CD14-positive monocyte (primary cell): ENCODE data around the gene SNX22. TPM values are rescaled to one million over a fixed set of nuclear protein-coding genes. Genes with fewer than 3 reads are reported as not detected.

Source experiments
- DNase-seq, 3 donors: peaks; one replicate each; pipeline ENCODE4 v3.0.0-alpha.2; 2011 to 2022
- H2AFZ ChIP-seq: 2 replicates; pipeline ENCODE4 v1.6.0; 2012; ENCODE audit warnings: mild to moderate bottlenecking, low read depth, low read length, inconsistent platforms; ENCODE audit not compliant: insufficient read depth, poor library complexity, severe bottlenecking
- H3K27ac ChIP-seq, 2 donors: 1 replicate in 1 of 2; 2 replicates in 1 of 2; pipeline ENCODE4 v1.5.1; 2012 to 2013; ENCODE audit warnings: low read length in 2 of 2, control low read depth in 1 of 2, inconsistent platforms in 1 of 2, low read depth in 1 of 2, mild to moderate bottlenecking in 1 of 2
- H3K27me3 ChIP-seq, 2 donors: one replicate each; pipeline versions ENCODE4 v1.6.0 to v1.6.1; 2011 to 2013; ENCODE audit warnings: low read length in 2 of 2; ENCODE audit not compliant: control insufficient read depth in 2 of 2, insufficient read depth in 2 of 2
- H3K36me3 ChIP-seq, 2 donors: replicated peaks in 1 of 2; 1 replicate in 1 of 2; 2 replicates in 1 of 2; pipeline versions ENCODE4 v1.5.1 to v1.6.1; 2012 to 2013; ENCODE audit warnings: low read length in 2 of 2, control low read depth in 1 of 2, inconsistent platforms in 1 of 2, mild to moderate bottlenecking in 1 of 2; ENCODE audit not compliant: insufficient read depth in 2 of 2, control insufficient read depth in 1 of 2
- H3K4me1 ChIP-seq, 2 donors: 1 replicate in 1 of 2; 2 replicates in 1 of 2; pipeline versions ENCODE4 v1.5.1 to v1.6.1; 2012 to 2013; ENCODE audit warnings: low read length in 2 of 2, control low read depth in 1 of 2, inconsistent platforms in 1 of 2, mild to moderate bottlenecking in 1 of 2, moderate library complexity in 1 of 2; ENCODE audit not compliant: insufficient read depth in 2 of 2, control insufficient read depth in 1 of 2
- H3K4me2 ChIP-seq: replicated peaks from 2 replicates; pipeline ENCODE3; 2012; ENCODE audit warnings: low read length, moderate library complexity, mild to moderate bottlenecking; ENCODE audit not compliant: poor library complexity, severe bottlenecking; ENCODE audit errors: extremely low read depth
- H3K4me3 ChIP-seq, 3 experiments: fragments of 200-600 bp in 1 of 3; sonication (generic) in 1 of 3; replicated peaks in 1 of 3; 1 replicate in 2 of 3; 2 replicates in 1 of 3; pipeline ENCODE4 v1.5.1; 2011 to 2013; ENCODE audit warnings: low read length in 3 of 3, mild to moderate bottlenecking in 3 of 3, control low read depth in 2 of 3, low read depth in 2 of 3, inconsistent platforms in 1 of 3, moderate library complexity in 1 of 3
- H3K79me2 ChIP-seq: 2 replicates; pipeline ENCODE4 v1.6.0; 2012; ENCODE audit warnings: mild to moderate bottlenecking, control low read depth, inconsistent platforms, low read length, moderate library complexity; ENCODE audit not compliant: insufficient read depth
- H3K9ac ChIP-seq: 2 replicates; pipeline ENCODE4 v1.6.0; 2017; ENCODE audit warnings: low read length, mild to moderate bottlenecking; ENCODE audit not compliant: insufficient read depth, poor library complexity, severe bottlenecking
- H3K9me3 ChIP-seq, 2 donors: replicated peaks in 1 of 2; 1 replicate in 1 of 2; 2 replicates in 1 of 2; pipeline versions ENCODE4 v1.5.1 to v1.6.1; 2012 to 2013; ENCODE audit warnings: low read length in 2 of 2, control low read depth in 1 of 2; ENCODE audit not compliant: control insufficient read depth in 1 of 2, insufficient read depth in 1 of 2
- H4K20me1 ChIP-seq: 2 replicates; pipeline ENCODE4 v1.6.0; 2012; ENCODE audit warnings: mild to moderate bottlenecking, low read length, control low read depth, moderate library complexity; ENCODE audit not compliant: insufficient read depth
- H3K27ac Mint-ChIP-seq, 7 donors: one replicate each; pipeline ENCODE4 v1.8.0; 2020; ENCODE audit warnings: mild to moderate bottlenecking in 7 of 7, mixed read lengths in 7 of 7, moderate library complexity in 6 of 7, inconsistent platforms in 2 of 7
- H3K27me3 Mint-ChIP-seq, 3 donors: one replicate each; pipeline ENCODE4 v1.8.0; 2021 to 2022; ENCODE audit warnings: low read depth in 3 of 3, mild to moderate bottlenecking in 3 of 3, mixed read lengths in 3 of 3, moderate library complexity in 3 of 3, inconsistent platforms in 1 of 3
- H3K36me3 Mint-ChIP-seq, 2 donors: one replicate each; pipeline ENCODE4 v1.8.0; 2020; ENCODE audit warnings: mixed read lengths in 2 of 2, inconsistent platforms in 1 of 2, mild to moderate bottlenecking in 1 of 2
- H3K4me1 Mint-ChIP-seq: one replicate; pipeline ENCODE4 v1.8.0; 2020; ENCODE audit warnings: mild to moderate bottlenecking, mixed read lengths
- H3K4me3 Mint-ChIP-seq, 2 donors: one replicate each; pipeline ENCODE4 v1.8.0; 2020; ENCODE audit warnings: mild to moderate bottlenecking in 2 of 2, mixed read lengths in 2 of 2, moderate library complexity in 1 of 2
- H3K9me3 Mint-ChIP-seq, 7 donors: one replicate each; pipeline ENCODE4 v1.8.0; 2020 to 2022; ENCODE audit warnings: mixed read lengths in 7 of 7, mild to moderate bottlenecking in 6 of 7, moderate library complexity in 6 of 7, inconsistent platforms in 2 of 7
- CTCF ChIP-seq: fragments of 200-600 bp; IDR thresholded peaks from one replicate; pipeline ENCODE4 v1.8.0; 2022; ENCODE audit warnings: antibody characterized with exemption, mild to moderate bottlenecking
- WGBS: methylation state at CpG from one replicate; pipeline ENCODE4 v1.1.5; 2013; ENCODE audit warnings: missing lambda C conversion rate; ENCODE audit not compliant: insufficient coverage; 5-methylcytosine and 5-hydroxymethylcytosine counted together
- intact Hi-C, 2 donors: fragments of 100-400 bp; cut with micrococcal nuclease; formaldehyde crosslinking; loops; one replicate each; pipeline versions ENCODE4 v1.15.0 to v1.15.1; 2023
- polyA plus RNA-seq, 3 donors: library from polyadenylated mRNA; depleted of rRNA in 1 of 3; unstranded in 2 of 3; stranded (reverse) in 1 of 3; fragments of 300-500 nt in 2 of 3; fragments of >200 nt in 1 of 3; fragmentation: Illumina TruSeq in 2 of 3; gene quantifications; 1 replicate in 2 of 3; 2 replicates in 1 of 3; pipeline ENCODE4 v1.2.3, GENCODE V29; 2012 to 2021

SNX22 gene
- polyA plus RNA-seq, 3 donors, result 0.19 to 1.2 (median 0.80) TPM

- Histone ChIP-seq H3K79me2 (no peaks in the 10 kb centered on the region), H3K9me3 (no peaks in the 10 kb centered on the region), H3K4me2 (no peak overlapping the region), H2AFZ (no peak overlapping the region), H3K36me3 (peaks cover 90 to 100% of the 10 kb centered on the region in 2 donors), H4K20me1 (peaks cover 73% of the 10 kb centered on the region), H3K27me3 (no peaks in the 10 kb centered on the region), H3K4me3 (no peak overlapping the region), H3K9ac (no peak overlapping the region), H3K27ac (peak overlapping the region in 1 of 2 donors; percentile 27), H3K4me1 (no peaks in the 10 kb centered on the region)
- peaks cover 0 to 2% (median 0%) of the 10 kb centered on the region in 3 donors for H3K27me3 Mint-ChIP-seq
- no peak for TF ChIP-seq CTCF
- peaks cover 0 to 2% (median 0%) of the 10 kb centered on the region in 7 donors for H3K9me3 Mint-ChIP-seq
- DNase-seq, result no peak
- peak overlapping the region in 1 of 7 donors; percentile 23 for H3K27ac Mint-ChIP-seq
- intact Hi-C loops, result no loop called here
- peaks cover 93 to 100% of the 10 kb centered on the region in 2 donors for H3K36me3 Mint-ChIP-seq
- no peaks in the 10 kb centered on the region for H3K4me1 Mint-ChIP-seq
- no peak overlapping the region for H3K4me3 Mint-ChIP-seq
- 92% methylated on average over 10 of the region's 10 CpGs for WGBS
Measured at GRCh38 chr15:64133623-64134344, 17.7 kb upstream of the SNX22 start.

GRCh38 chr15:64134345-64134829, 17.1 kb upstream of the SNX22 start:
- no peak for DNase-seq
- H3K4me1 ChIP-seq, result no peaks in the 10 kb centered on the region
- H3K4me3 Mint-ChIP-seq, result no peak overlapping the region
- TF ChIP-seq CTCF, result no peak
- H3K36me3 Mint-ChIP-seq, result peaks cover 91 to 96% of the 10 kb centered on the region in 2 donors
- peak overlapping the region in 1 of 2 donors; percentile 27 for H3K27ac ChIP-seq
- no peak overlapping the region for H3K4me2 ChIP-seq
- H3K4me1 Mint-ChIP-seq, result no peaks in the 10 kb centered on the region
- no peak overlapping the region for H3K9ac ChIP-seq
- peak overlapping the region in 1 of 7 donors; percentile 20 for H3K27ac Mint-ChIP-seq
- WGBS, result 56% methylated on average over 9 of the region's 9 CpGs
- no peak overlapping the region for H3K4me3 ChIP-seq
- peaks cover 87 to 96% of the 10 kb centered on the region in 2 donors for H3K36me3 ChIP-seq
- H3K27me3 ChIP-seq, result no peaks in the 10 kb centered on the region
- H4K20me1 ChIP-seq, result peaks cover 74% of the 10 kb centered on the region
- peaks cover 0 to 2% (median 0%) of the 10 kb centered on the region in 7 donors for H3K9me3 Mint-ChIP-seq
- intact Hi-C loops, result no loop called here
- no peaks in the 10 kb centered on the region for H3K79me2 ChIP-seq
- H2AFZ ChIP-seq, result no peak overlapping the region
- peaks cover 0 to 2% (median 0%) of the 10 kb centered on the region in 3 donors for H3K27me3 Mint-ChIP-seq
- H3K9me3 ChIP-seq, result no peaks in the 10 kb centered on the region
